Measurements from ENCODE around the gene TTLL8.

- TF ChIP-seq CTCF (IDR thresholded peaks at IDR 0.05) (no peak), POLR2A (IDR thresholded peaks at IDR 0.05) (no peak)
These were observed 22.0 kb upstream of the TTLL8 start for GRCh38 chr22:50080077-50080465.
